NB4 (cell line): ENCODE measurements around the gene NIPAL3.

Experiments used
- DNase-seq: peaks from one replicate; pipeline ENCODE4 v3.0.0; 2010; ENCODE audit warnings: low read depth
- H3K4me3 ChIP-seq: one replicate; pipeline ENCODE4 v1.5.1; 2011; ENCODE audit warnings: mild to moderate bottlenecking, low read depth, low read length, moderate library complexity
- MYC ChIP-seq: IDR thresholded peaks from 2 replicates; pipeline ENCODE4 v1.6.1; 2011; ENCODE audit warnings: low read depth, low read length
- POLR2A ChIP-seq: IDR thresholded peaks from 2 replicates; pipeline ENCODE4 v1.6.1; 2011; ENCODE audit warnings: mild to moderate bottlenecking; ENCODE audit not compliant: insufficient read length; ENCODE audit errors: extremely low read depth
- TF ChIP-seq, protein P1 (sequence below): IDR thresholded peaks from one replicate; pipeline ENCODE4 v1.5.1; 2012; ENCODE audit warnings: low read depth, low read length
- TF ChIP-seq, protein P2 (sequence below): IDR thresholded peaks from 2 replicates; pipeline ENCODE4 v1.6.1; 2011; ENCODE audit warnings: low read depth, low read length

Gene NIPAL3

GRCh38 chr1:24392982-24393650, 22.5 kb upstream of the NIPAL3 start:
- TF ChIP-seq, protein P1, sequence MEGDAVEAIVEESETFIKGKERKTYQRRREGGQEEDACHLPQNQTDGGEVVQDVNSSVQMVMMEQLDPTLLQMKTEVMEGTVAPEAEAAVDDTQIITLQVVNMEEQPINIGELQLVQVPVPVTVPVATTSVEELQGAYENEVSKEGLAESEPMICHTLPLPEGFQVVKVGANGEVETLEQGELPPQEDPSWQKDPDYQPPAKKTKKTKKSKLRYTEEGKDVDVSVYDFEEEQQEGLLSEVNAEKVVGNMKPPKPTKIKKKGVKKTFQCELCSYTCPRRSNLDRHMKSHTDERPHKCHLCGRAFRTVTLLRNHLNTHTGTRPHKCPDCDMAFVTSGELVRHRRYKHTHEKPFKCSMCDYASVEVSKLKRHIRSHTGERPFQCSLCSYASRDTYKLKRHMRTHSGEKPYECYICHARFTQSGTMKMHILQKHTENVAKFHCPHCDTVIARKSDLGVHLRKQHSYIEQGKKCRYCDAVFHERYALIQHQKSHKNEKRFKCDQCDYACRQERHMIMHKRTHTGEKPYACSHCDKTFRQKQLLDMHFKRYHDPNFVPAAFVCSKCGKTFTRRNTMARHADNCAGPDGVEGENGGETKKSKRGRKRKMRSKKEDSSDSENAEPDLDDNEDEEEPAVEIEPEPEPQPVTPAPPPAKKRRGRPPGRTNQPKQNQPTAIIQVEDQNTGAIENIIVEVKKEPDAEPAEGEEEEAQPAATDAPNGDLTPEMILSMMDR, result no peak
- TF ChIP-seq MYC (no peak), POLR2A (no peak)
- TF ChIP-seq, protein P2, sequence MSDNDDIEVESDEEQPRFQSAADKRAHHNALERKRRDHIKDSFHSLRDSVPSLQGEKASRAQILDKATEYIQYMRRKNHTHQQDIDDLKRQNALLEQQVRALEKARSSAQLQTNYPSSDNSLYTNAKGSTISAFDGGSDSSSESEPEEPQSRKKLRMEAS, result no peak
- no peak for DNase-seq

GRCh38 chr1:24393892-24394291, 21.7 kb upstream of the NIPAL3 start:
- H3K4me3 ChIP-seq, result no peak overlapping the region
- no peak for TF ChIP-seq POLR2A
- TF ChIP-seq, protein P2, result no peak
- TF ChIP-seq, protein P1, result no peak
- TF ChIP-seq MYC, result no peak
- no peak for DNase-seq

More at GRCh38 chr1:24392982-24393650, 22.5 kb upstream of the NIPAL3 start:
- H3K4me3 ChIP-seq, result no peak overlapping the region

DNA sequence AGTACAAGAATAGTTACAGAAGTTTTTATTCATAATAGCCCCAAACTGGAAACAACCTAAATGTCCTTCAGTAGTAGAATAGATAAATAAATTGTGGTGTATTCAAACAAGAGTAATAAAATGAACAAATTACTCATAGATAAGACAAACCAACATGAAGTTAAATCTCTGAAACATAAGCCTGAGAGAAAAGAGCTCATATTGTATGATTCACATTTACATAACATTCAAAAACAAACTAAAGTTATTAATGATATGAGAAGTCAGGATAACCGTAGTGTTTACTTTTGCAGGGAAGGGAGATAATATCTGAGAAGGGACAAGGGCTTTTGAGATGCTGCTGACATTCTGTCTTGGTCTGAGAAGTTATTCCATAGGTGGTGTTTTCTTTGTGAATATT, 15.5 kb upstream of the NIPAL3 start:
- TF ChIP-seq MYC (no peak), POLR2A (no peak)
- TF ChIP-seq, protein P1, result no peak
- TF ChIP-seq, protein P2, result no peak
- DNase-seq, result no peak
- H3K4me3 ChIP-seq, result no peak overlapping the region

- DNase-seq, result no peak
- TF ChIP-seq MYC, result no peak
- TF ChIP-seq, protein P1, result no peak
- TF ChIP-seq, protein P2, result no peak
- no peak for TF ChIP-seq POLR2A
- no peak overlapping the region for H3K4me3 ChIP-seq
Measured at GRCh38 chr1:24403806-24404205, 11.8 kb upstream of the NIPAL3 start.

DNA sequence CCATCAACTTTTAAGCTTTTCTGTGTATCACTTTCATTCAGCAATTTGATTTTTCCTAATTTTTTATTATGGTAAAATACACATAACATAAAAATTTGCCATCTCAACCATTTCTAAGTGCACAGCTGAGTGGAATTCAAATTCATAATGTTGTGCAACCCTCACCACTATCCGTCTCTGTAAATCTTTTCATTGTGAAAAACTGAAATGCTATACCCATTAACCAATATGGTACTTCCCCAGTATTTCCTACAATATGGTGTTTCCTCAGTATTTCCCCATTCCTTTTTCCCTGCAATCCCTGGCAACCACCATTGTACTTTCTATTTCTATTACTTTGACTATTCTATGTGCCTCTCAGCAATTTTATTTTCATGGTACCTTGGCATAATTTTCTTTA, 8.8 kb upstream of the NIPAL3 start:
- no peak for DNase-seq
- TF ChIP-seq, protein P2, result no peak
- TF ChIP-seq, protein P1, result no peak
- TF ChIP-seq POLR2A (no peak), MYC (no peak)
- H3K4me3 ChIP-seq, result no peak overlapping the region
